Activated T-cell treated with anti-CD3 and anti-CD28 coated beads, Interleukin-2, amount 50 U/mL, for 72 hours (primary cell): ENCODE results near the gene PPP2R5E. TPM values are rescaled to one million over a fixed set of nuclear protein-coding genes. Genes with fewer than 3 reads are reported as not detected.

Source experiments
- ATAC-seq, 2 donors: fragments of 150-1000 bp; cut with Tn5 transposase; replicated peaks in 1 of 2; 2 replicates each; pipeline ENCODE4 v1.10.0; 2021; ENCODE audit warnings: moderate library complexity in 2 of 2, mild to moderate bottlenecking in 1 of 2
- DNase-seq, 2 donors: peaks; one replicate each; pipeline ENCODE4 v3.0.0; 2021 to 2022; ENCODE audit warnings: mixed read lengths in 1 of 2
- H3K27ac Mint-ChIP-seq: one replicate; pipeline ENCODE4 v1.8.0; 2022; ENCODE audit warnings: mild to moderate bottlenecking, moderate library complexity, mixed read lengths
- H3K27me3 Mint-ChIP-seq: one replicate; pipeline ENCODE4 v1.8.0; 2022; ENCODE audit warnings: low read depth, mixed read lengths
- H3K36me3 Mint-ChIP-seq, 2 donors: one replicate each; pipeline ENCODE4 v1.8.0; 2022; ENCODE audit warnings: mixed read lengths in 2 of 2, mild to moderate bottlenecking in 1 of 2; ENCODE audit not compliant: insufficient read depth in 2 of 2
- H3K4me1 Mint-ChIP-seq: one replicate; pipeline ENCODE4 v1.8.0; 2022; ENCODE audit warnings: low read depth, mixed read lengths
- H3K4me3 Mint-ChIP-seq, 2 donors: one replicate each; pipeline ENCODE4 v1.8.0; 2022; ENCODE audit warnings: mild to moderate bottlenecking in 2 of 2, mixed read lengths in 2 of 2, moderate library complexity in 2 of 2
- H3K9me3 Mint-ChIP-seq, 2 donors: one replicate each; pipeline ENCODE4 v1.8.0; 2022; ENCODE audit warnings: mixed read lengths in 2 of 2
- total RNA-seq, 2 donors: library from RNA; stranded (reverse); gene quantifications; one replicate each; pipeline ENCODE4 v1.2.3, GENCODE V29; 2022

The PPP2R5E gene
- total RNA-seq, 2 donors from 2014 or later: 40.6 to 44.9 TPM

GRCh38 chr14:63432888-63433552 is 110.2 kb downstream of the PPP2R5E start:
- DNase-seq: no peak
- H3K4me3 Mint-ChIP-seq: no peak overlapping the region
- H3K27ac Mint-ChIP-seq: no peak overlapping the region
- H3K4me1 Mint-ChIP-seq: peaks cover 25% of the 10 kb centered on the region
- H3K27me3 Mint-ChIP-seq: no peaks in the 10 kb centered on the region
- no peaks in the 10 kb centered on the region for H3K9me3 Mint-ChIP-seq
- no peak for ATAC-seq
- H3K36me3 Mint-ChIP-seq: no peaks in the 10 kb centered on the region

GRCh38 chr14:63432228-63432627 is 110.9 kb downstream of the PPP2R5E start:
- Mint-ChIP-seq H3K27me3 (no peaks in the 10 kb centered on the region), H3K4me1 (peaks cover 19% of the 10 kb centered on the region), H3K27ac (no peak overlapping the region), H3K36me3 (no peaks in the 10 kb centered on the region), H3K4me3 (no peak overlapping the region), H3K9me3 (no peaks in the 10 kb centered on the region)
- ATAC-seq (no peak), DNase-seq (no peak)

GRCh38 chr14:63431466-63431865 is 111.7 kb downstream of the PPP2R5E start:
- peaks cover 17% of the 10 kb centered on the region for H3K4me1 Mint-ChIP-seq
- H3K36me3 Mint-ChIP-seq: no peaks in the 10 kb centered on the region
- no peaks in the 10 kb centered on the region for H3K27me3 Mint-ChIP-seq
- H3K4me3 Mint-ChIP-seq: no peak overlapping the region
- H3K27ac Mint-ChIP-seq: no peak overlapping the region
- ATAC-seq (no peak), DNase-seq (no peak)
- H3K9me3 Mint-ChIP-seq: no peaks in the 10 kb centered on the region

GRCh38 chr14:63428486-63428885 is 114.7 kb downstream of the PPP2R5E start:
- H3K9me3 Mint-ChIP-seq: no peaks in the 10 kb centered on the region
- DNase-seq (no peak), ATAC-seq (no peak)
- H3K27me3 Mint-ChIP-seq: no peaks in the 10 kb centered on the region
- no peak overlapping the region for H3K27ac Mint-ChIP-seq
- H3K4me1 Mint-ChIP-seq: peaks cover 11% of the 10 kb centered on the region
- no peak overlapping the region for H3K4me3 Mint-ChIP-seq
- H3K36me3 Mint-ChIP-seq: no peaks in the 10 kb centered on the region

- DNase-seq (no peak), ATAC-seq (no peak)
- Mint-ChIP-seq H3K27ac (no peak overlapping the region), H3K9me3 (no peaks in the 10 kb centered on the region), H3K27me3 (no peaks in the 10 kb centered on the region), H3K36me3 (peaks cover 0 to under 1% of the 10 kb centered on the region in 2 donors), H3K4me3 (no peak overlapping the region), H3K4me1 (peaks cover 4% of the 10 kb centered on the region)
Observed at GRCh38 chr14:63426838-63427352, 116.3 kb downstream of the PPP2R5E start.

GRCh38 chr14:63423889-63424288 is 119.3 kb downstream of the PPP2R5E start:
- DNase-seq: no peak
- ATAC-seq: no peak
- Mint-ChIP-seq H3K27ac (no peak overlapping the region), H3K36me3 (peaks cover 0 to 2% of the 10 kb centered on the region in 2 donors), H3K4me3 (no peak overlapping the region), H3K27me3 (no peaks in the 10 kb centered on the region), H3K9me3 (no peaks in the 10 kb centered on the region), H3K4me1 (peaks cover 4% of the 10 kb centered on the region)

- Mint-ChIP-seq H3K9me3 (no peaks in the 10 kb centered on the region), H3K36me3 (peaks cover 0 to 2% of the 10 kb centered on the region in 2 donors), H3K4me1 (peaks cover 4% of the 10 kb centered on the region), H3K27ac (no peak overlapping the region), H3K27me3 (no peaks in the 10 kb centered on the region), H3K4me3 (no peak overlapping the region)
- DNase-seq (no peak), ATAC-seq (no peak)
Observed at GRCh38 chr14:63423381-63423780, 119.8 kb downstream of the PPP2R5E start.

- H3K4me1 Mint-ChIP-seq: no peaks in the 10 kb centered on the region
- peaks cover 0 to 2% of the 10 kb centered on the region in 2 donors for H3K36me3 Mint-ChIP-seq
- no peak overlapping the region for H3K4me3 Mint-ChIP-seq
- no peaks in the 10 kb centered on the region for H3K27me3 Mint-ChIP-seq
- DNase-seq (no peak), ATAC-seq (no peak)
- no peaks in the 10 kb centered on the region for H3K9me3 Mint-ChIP-seq
- H3K27ac Mint-ChIP-seq: no peak overlapping the region
Observed at GRCh38 chr14:63421919-63422318, 121.3 kb downstream of the PPP2R5E start.

- Mint-ChIP-seq H3K27me3 (no peaks in the 10 kb centered on the region), H3K4me3 (no peak overlapping the region), H3K36me3 (peaks cover 0 to 2% of the 10 kb centered on the region in 2 donors), H3K4me1 (no peaks in the 10 kb centered on the region), H3K27ac (no peak overlapping the region), H3K9me3 (no peaks in the 10 kb centered on the region)
- DNase-seq (no peak), ATAC-seq (no peak)
Observed at GRCh38 chr14:63421226-63421625, 122.0 kb downstream of the PPP2R5E start.

GRCh38 chr14:63418020-63418419 is 125.2 kb downstream of the PPP2R5E start:
- no peak overlapping the region for H3K27ac Mint-ChIP-seq
- ATAC-seq: no peak

GRCh38 chr14:63413009-63413408 is 130.2 kb downstream of the PPP2R5E start:
- Mint-ChIP-seq H3K4me1 (no peaks in the 10 kb centered on the region), H3K27me3 (no peaks in the 10 kb centered on the region), H3K27ac (no peak overlapping the region), H3K36me3 (peaks cover 2 to 14% of the 10 kb centered on the region in 2 donors), H3K4me3 (no peak overlapping the region), H3K9me3 (no peaks in the 10 kb centered on the region)
- DNase-seq (no peak), ATAC-seq (no peak)

More at GRCh38 chr14:63418020-63418419, 125.2 kb downstream of the PPP2R5E start:
- H3K4me3 Mint-ChIP-seq: no peak overlapping the region
- no peaks in the 10 kb centered on the region for H3K4me1 Mint-ChIP-seq
- H3K9me3 Mint-ChIP-seq: no peaks in the 10 kb centered on the region
- no peaks in the 10 kb centered on the region for H3K27me3 Mint-ChIP-seq
- peaks cover 2% of the 10 kb centered on the region in 2 donors for H3K36me3 Mint-ChIP-seq
- DNase-seq: no peak

- DNase-seq (no peak), ATAC-seq (no peak)
- H3K27ac Mint-ChIP-seq: no peak overlapping the region
- no peaks in the 10 kb centered on the region for H3K27me3 Mint-ChIP-seq
- peaks cover 0 to 13% of the 10 kb centered on the region in 2 donors for H3K36me3 Mint-ChIP-seq
- no peak overlapping the region for H3K4me3 Mint-ChIP-seq
- H3K4me1 Mint-ChIP-seq: no peaks in the 10 kb centered on the region
- H3K9me3 Mint-ChIP-seq: no peaks in the 10 kb centered on the region
Observed at GRCh38 chr14:63406333-63406732, 136.8 kb downstream of the PPP2R5E start.

- peaks cover 0 to 11% of the 10 kb centered on the region in 2 donors for H3K36me3 Mint-ChIP-seq
- ATAC-seq (no peak), DNase-seq (no peak)
- H3K27me3 Mint-ChIP-seq: no peaks in the 10 kb centered on the region
- H3K27ac Mint-ChIP-seq: no peak overlapping the region
- H3K4me3 Mint-ChIP-seq: no peak overlapping the region
- no peaks in the 10 kb centered on the region for H3K9me3 Mint-ChIP-seq
- H3K4me1 Mint-ChIP-seq: no peaks in the 10 kb centered on the region
Observed at GRCh38 chr14:63405715-63406114, 137.5 kb downstream of the PPP2R5E start.

- no peak overlapping the region for H3K4me3 Mint-ChIP-seq
- no peaks in the 10 kb centered on the region for H3K4me1 Mint-ChIP-seq
- no peaks in the 10 kb centered on the region for H3K9me3 Mint-ChIP-seq
- H3K27me3 Mint-ChIP-seq: no peaks in the 10 kb centered on the region
- no peak for ATAC-seq
- peaks cover 0 to 10% of the 10 kb centered on the region in 2 donors for H3K36me3 Mint-ChIP-seq
- no peak for DNase-seq
- H3K27ac Mint-ChIP-seq: no peak overlapping the region
Observed at GRCh38 chr14:63404906-63405305, 138.3 kb downstream of the PPP2R5E start.
